ENCODE data around the gene FER. TPM values are rescaled to one million over a fixed set of nuclear protein-coding genes. Genes with fewer than 3 reads are reported as not detected.

FER gene
- total RNA-seq, 1 experiment from 2014 or later: 16.4 TPM

GRCh38 chr5:108878756-108879155 is 131.1 kb downstream of the FER start:
- ChIA-PET POLR2A (ENCODE audit: low non-redundant PET) (no interaction called here), CTCF (no interaction called here)
- peaks cover 7% of the 10 kb centered on the region for H3K4me1 ChIP-seq (ENCODE audit: insufficient read depth, low read length, poor library complexity, severe bottlenecking)
- H3K4me3 ChIP-seq (ENCODE audit: low read depth, low read length, poor library complexity, severe bottlenecking): no peak overlapping the region
- intact Hi-C loops (cut with micrococcal nuclease; ENCODE audit: unreplicated experiment): no loop called here
- no peak for DNase-seq (ENCODE audit: low spot score)
- BruUV-seq (replicated peaks): no TSS peak
- H3K27ac ChIP-seq (ENCODE audit: low read depth, low read length, poor library complexity, severe bottlenecking): no peak overlapping the region
- H3K27me3 ChIP-seq (replicated peaks; ENCODE audit: insufficient read depth, low read depth, low read length, poor library complexity): no peaks in the 10 kb centered on the region
- TF ChIP-seq EZH2 (IDR thresholded peaks at IDR 0.05; ENCODE audit: borderline replicate concordance, low read depth, low read length, poor library complexity, severe bottlenecking): no peak
- TF ChIP-seq, protein P1, sequence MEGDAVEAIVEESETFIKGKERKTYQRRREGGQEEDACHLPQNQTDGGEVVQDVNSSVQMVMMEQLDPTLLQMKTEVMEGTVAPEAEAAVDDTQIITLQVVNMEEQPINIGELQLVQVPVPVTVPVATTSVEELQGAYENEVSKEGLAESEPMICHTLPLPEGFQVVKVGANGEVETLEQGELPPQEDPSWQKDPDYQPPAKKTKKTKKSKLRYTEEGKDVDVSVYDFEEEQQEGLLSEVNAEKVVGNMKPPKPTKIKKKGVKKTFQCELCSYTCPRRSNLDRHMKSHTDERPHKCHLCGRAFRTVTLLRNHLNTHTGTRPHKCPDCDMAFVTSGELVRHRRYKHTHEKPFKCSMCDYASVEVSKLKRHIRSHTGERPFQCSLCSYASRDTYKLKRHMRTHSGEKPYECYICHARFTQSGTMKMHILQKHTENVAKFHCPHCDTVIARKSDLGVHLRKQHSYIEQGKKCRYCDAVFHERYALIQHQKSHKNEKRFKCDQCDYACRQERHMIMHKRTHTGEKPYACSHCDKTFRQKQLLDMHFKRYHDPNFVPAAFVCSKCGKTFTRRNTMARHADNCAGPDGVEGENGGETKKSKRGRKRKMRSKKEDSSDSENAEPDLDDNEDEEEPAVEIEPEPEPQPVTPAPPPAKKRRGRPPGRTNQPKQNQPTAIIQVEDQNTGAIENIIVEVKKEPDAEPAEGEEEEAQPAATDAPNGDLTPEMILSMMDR (conservative IDR thresholded peaks at IDR 0.05; ENCODE audit: low read depth, low read length): no peak
- no peaks in the 10 kb centered on the region for H3K36me3 ChIP-seq (ENCODE audit: insufficient read depth, low read length, poor library complexity, severe bottlenecking)
- no peaks in the 10 kb centered on the region for H3K9me3 ChIP-seq (ENCODE audit: low read depth, low read length, poor library complexity, severe bottlenecking)

- Histone ChIP-seq H3K36me3 (ENCODE audit: insufficient read depth, low read length, poor library complexity, severe bottlenecking) (no peaks in the 10 kb centered on the region), H3K27me3 (replicated peaks; ENCODE audit: insufficient read depth, low read depth, low read length, poor library complexity) (no peaks in the 10 kb centered on the region), H3K4me3 (ENCODE audit: low read depth, low read length, poor library complexity, severe bottlenecking) (no peak overlapping the region), H3K4me1 (ENCODE audit: insufficient read depth, low read length, poor library complexity, severe bottlenecking) (peaks cover 8% of the 10 kb centered on the region), H3K9me3 (ENCODE audit: low read depth, low read length, poor library complexity, severe bottlenecking) (no peaks in the 10 kb centered on the region), H3K27ac (ENCODE audit: low read depth, low read length, poor library complexity, severe bottlenecking) (no peak overlapping the region)
- no TSS peak for BruUV-seq (replicated peaks)
- POLR2A ChIA-PET (ENCODE audit: low non-redundant PET): no interaction called here
- CTCF ChIA-PET: no interaction called here
- no peak for TF ChIP-seq EZH2 (IDR thresholded peaks at IDR 0.05; ENCODE audit: borderline replicate concordance, low read depth, low read length, poor library complexity, severe bottlenecking)
- DNase-seq (ENCODE audit: low spot score): no peak
- intact Hi-C loops (cut with micrococcal nuclease; ENCODE audit: unreplicated experiment): no loop called here
Observed at GRCh38 chr5:108881133-108881532, 133.4 kb downstream of the FER start.

DNA sequence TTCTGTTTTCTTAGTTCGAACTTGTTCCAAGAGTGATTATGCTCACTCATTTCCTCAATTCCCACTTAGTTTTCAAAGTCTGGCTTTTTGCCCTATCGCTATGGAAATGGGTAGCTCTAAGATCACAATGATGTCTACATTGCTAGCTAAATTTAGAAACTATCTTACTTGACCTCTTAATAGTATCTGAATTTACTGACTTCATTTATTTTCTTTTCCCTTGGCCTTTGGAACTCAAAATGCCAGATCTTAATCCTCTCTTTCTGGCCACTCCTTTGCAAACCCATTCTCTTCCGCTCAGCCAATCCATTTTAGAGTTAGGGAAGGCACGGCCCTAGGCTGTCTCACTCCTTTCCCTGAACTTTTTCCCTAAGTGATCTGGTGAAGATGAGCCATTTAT is 137.0 kb downstream of the FER start:
- no peaks in the 10 kb centered on the region for H3K27me3 ChIP-seq (replicated peaks; ENCODE audit: insufficient read depth, low read depth, low read length, poor library complexity)
- ChIA-PET POLR2A (ENCODE audit: low non-redundant PET) (no interaction called here), CTCF (no interaction called here)
- no peaks in the 10 kb centered on the region for H3K9me3 ChIP-seq (ENCODE audit: low read depth, low read length, poor library complexity, severe bottlenecking)
- TF ChIP-seq, protein P1 (conservative IDR thresholded peaks at IDR 0.05; ENCODE audit: low read depth, low read length): no peak
- H3K4me1 ChIP-seq (ENCODE audit: insufficient read depth, low read length, poor library complexity, severe bottlenecking): peaks cover 4% of the 10 kb centered on the region
- DNase-seq (ENCODE audit: low spot score): peak; percentile 43
- no peak overlapping the region for H3K4me3 ChIP-seq (ENCODE audit: low read depth, low read length, poor library complexity, severe bottlenecking)
- no TSS peak for BruUV-seq (replicated peaks)
- H3K27ac ChIP-seq (ENCODE audit: low read depth, low read length, poor library complexity, severe bottlenecking): no peak overlapping the region
- intact Hi-C loops (cut with micrococcal nuclease; ENCODE audit: unreplicated experiment): no loop called here
- H3K36me3 ChIP-seq (ENCODE audit: insufficient read depth, low read length, poor library complexity, severe bottlenecking): no peaks in the 10 kb centered on the region

- no peak overlapping the region for H3K27ac ChIP-seq (ENCODE audit: low read depth, low read length, poor library complexity, severe bottlenecking)
- TF ChIP-seq, protein P1 (conservative IDR thresholded peaks at IDR 0.05; ENCODE audit: low read depth, low read length): no peak
- no peak for TF ChIP-seq EZH2 (IDR thresholded peaks at IDR 0.05; ENCODE audit: borderline replicate concordance, low read depth, low read length, poor library complexity, severe bottlenecking)
- no peaks in the 10 kb centered on the region for H3K9me3 ChIP-seq (ENCODE audit: low read depth, low read length, poor library complexity, severe bottlenecking)
- intact Hi-C loops (cut with micrococcal nuclease; ENCODE audit: unreplicated experiment): no loop called here
- H3K36me3 ChIP-seq (ENCODE audit: insufficient read depth, low read length, poor library complexity, severe bottlenecking): no peaks in the 10 kb centered on the region
- BruUV-seq (replicated peaks): no TSS peak
- ChIA-PET CTCF (no interaction called here), POLR2A (ENCODE audit: low non-redundant PET) (no interaction called here)
- H3K27me3 ChIP-seq (replicated peaks; ENCODE audit: insufficient read depth, low read depth, low read length, poor library complexity): no peaks in the 10 kb centered on the region
- peaks cover 3% of the 10 kb centered on the region for H3K4me1 ChIP-seq (ENCODE audit: insufficient read depth, low read length, poor library complexity, severe bottlenecking)
- H3K4me3 ChIP-seq (ENCODE audit: low read depth, low read length, poor library complexity, severe bottlenecking): no peak overlapping the region
- DNase-seq (ENCODE audit: low spot score): no peak
Observed at GRCh38 chr5:108898257-108898656, 150.6 kb downstream of the FER start.

Measured in A673 (cell line).